Breast epithelium (tissue), 3 donors: ENCODE data around the gene OPCML.

ENCODE experiments used
- CTCF ChIP-seq, 3 donors: fragments of 450-650 bp; IDR thresholded peaks; one replicate each; pipeline ENCODE4 v1.5.1; 2016 to 2017; ENCODE audit warnings: antibody characterized with exemption in 3 of 3, mild to moderate bottlenecking in 3 of 3, moderate library complexity in 3 of 3
- POLR2A ChIP-seq: fragments of 450-650 bp; IDR thresholded peaks from one replicate; pipeline ENCODE4 v1.6.1; 2016; ENCODE audit warnings: antibody characterized with exemption, mild to moderate bottlenecking, moderate library complexity
- POLR2AphosphoS5 ChIP-seq, 3 donors: sonication (generic); formaldehyde crosslinking; IDR thresholded peaks; one replicate each; pipeline ENCODE4 v1.6.1; 2017; ENCODE audit warnings: antibody characterized with exemption in 3 of 3

- TF ChIP-seq CTCF (IDR thresholded peaks at IDR 0.05) (no peak), POLR2A (no peak), POLR2AphosphoS5 (IDR thresholded peaks at IDR 0.05) (no peak)
Observed at GRCh38 chr11:132452616-132453015, 1079.7 kb downstream of the OPCML start.
